GM12874 (cell line): Measurements from ENCODE around the gene CFAP45.

Experiments used
- CTCF ChIP-seq: IDR thresholded peaks from 2 replicates; pipeline ENCODE4 v1.5.1; 2011; ENCODE audit warnings: low read depth, mild to moderate bottlenecking, control low read depth, low read length, moderate library complexity; ENCODE audit not compliant: insufficient read depth

The CFAP45 gene

DNA sequence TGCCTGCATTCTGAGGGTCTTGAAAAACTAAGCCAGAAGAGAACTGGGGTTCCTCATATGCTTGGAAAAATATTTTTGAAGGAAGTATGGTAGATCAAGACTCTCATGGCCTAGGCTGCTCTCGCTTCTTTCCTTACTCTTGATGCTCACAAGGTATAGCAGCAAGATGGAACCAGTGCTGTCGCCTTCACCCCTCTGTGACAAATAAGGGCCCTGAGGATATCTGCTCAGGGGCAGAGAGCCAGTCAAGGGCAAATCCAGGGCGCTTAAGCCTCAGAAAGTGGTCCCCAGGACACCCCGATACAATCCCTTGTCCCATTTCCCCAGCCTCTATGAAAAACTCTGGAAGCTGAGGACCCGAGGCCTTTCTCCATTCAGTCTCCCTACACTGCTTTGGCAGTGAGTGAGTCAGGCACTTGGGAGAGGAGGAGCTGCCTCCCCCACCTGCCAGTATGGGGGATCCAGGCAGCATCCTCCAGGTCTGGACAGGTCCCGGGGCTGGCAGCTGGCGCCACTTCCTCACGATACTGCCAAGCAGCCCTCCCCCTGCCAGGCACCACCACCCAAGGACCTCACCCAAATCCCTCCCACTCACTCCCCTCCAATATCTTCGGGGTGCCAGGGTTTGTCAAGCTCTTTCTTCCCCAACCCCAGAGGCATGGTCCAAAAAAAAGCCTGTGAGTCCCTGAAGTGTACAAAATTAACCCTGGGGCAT is 44.1 kb upstream of the CFAP45 start:
- no peak for TF ChIP-seq CTCF

- no peak for TF ChIP-seq CTCF
Observed at GRCh38 chr1:159943278-159943640, 43.3 kb upstream of the CFAP45 start.

DNA sequence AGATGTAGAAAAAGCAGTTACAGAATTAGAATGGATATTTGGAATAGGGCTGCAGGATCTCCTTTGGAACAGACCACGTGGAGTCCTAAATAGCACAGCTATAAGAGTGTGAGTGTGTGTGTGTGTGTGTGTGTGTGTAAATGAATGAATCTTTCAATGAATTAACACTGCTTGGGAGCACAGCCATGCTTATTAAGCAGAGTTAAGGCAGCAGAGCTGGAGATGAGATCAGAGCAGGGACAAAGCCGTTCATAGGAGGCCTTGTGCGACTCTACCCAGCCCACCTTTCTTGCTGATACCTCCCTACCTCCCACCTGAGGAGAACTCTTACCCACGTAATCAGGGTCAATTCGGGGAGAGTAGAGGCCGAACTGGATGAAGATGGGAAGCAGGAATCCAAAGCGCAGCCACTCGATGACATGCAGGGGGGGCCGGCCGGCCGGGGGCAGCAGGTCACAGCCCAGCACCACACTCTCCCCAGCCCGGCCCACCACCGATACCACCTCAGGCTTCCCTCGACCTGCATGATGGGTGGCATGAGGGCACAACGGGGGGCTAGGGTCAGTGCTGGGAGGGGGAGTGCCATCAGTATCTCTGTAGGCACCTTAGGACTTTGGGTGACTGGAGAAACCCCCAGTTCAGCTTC is 42.8 kb upstream of the CFAP45 start:
- TF ChIP-seq CTCF: no peak

- no peak for TF ChIP-seq CTCF
Observed at GRCh38 chr1:159941591-159942560, 41.9 kb upstream of the CFAP45 start.

- no peak for TF ChIP-seq CTCF
Observed at GRCh38 chr1:159941141-159941540, 41.2 kb upstream of the CFAP45 start.

DNA sequence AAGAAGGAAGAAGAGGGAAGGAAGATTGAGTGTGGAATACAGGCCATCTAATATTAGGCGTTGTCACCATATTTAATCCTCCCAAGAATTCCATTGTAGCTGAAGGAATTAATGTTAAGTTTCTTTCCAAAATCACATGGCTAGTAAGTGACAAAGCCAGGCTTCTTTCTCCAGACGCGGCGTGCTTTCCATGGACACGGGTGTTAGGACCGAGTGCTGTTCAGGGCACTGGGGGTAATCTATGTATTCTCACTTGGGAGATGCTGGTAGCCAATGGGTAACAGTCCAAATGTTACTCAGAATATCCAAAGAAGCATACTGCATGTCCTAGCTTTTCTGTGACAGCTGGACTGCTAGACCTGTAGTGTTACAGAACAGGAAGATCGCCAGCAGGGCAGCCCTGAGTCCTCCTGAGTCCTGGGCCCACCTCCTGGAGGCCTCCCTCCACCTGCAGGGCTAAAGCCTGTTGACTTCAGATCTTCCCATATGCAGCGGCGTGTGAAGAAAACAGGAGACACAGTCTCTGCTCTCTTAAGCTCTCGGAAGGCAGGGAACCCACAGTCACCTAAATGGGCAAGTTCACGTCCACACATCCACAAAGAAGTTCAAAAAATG is 40.1 kb upstream of the CFAP45 start:
- TF ChIP-seq CTCF: no peak

GRCh38 chr1:159939678-159940002 is 39.7 kb upstream of the CFAP45 start:
- TF ChIP-seq CTCF: no peak
